Fibroblast of lung (primary cell): ENCODE measurements around the gene CABLES2.

Experiments
- EZH2 ChIP-seq: IDR thresholded peaks from 2 replicates; pipeline ENCODE4 v1.5.1; 2012; ENCODE audit warnings: low read length, control low read depth, mild to moderate bottlenecking; ENCODE audit errors: missing control alignments
- TF ChIP-seq, protein P1 (sequence below), 2 donors: IDR thresholded peaks in 1 of 2; conservative IDR thresholded peaks in 1 of 2; 1 replicate in 1 of 2; 2 replicates in 1 of 2; pipeline ENCODE4 v1.5.1; 2011 to 2012; ENCODE audit warnings: low read length in 2 of 2, control low read depth in 1 of 2, inconsistent platforms in 1 of 2, low read depth in 1 of 2, mild to moderate bottlenecking in 1 of 2

GRCh38 chr20:62392621-62393334 lies 14.3 kb downstream of the CABLES2 start:
- TF ChIP-seq, protein P1, sequence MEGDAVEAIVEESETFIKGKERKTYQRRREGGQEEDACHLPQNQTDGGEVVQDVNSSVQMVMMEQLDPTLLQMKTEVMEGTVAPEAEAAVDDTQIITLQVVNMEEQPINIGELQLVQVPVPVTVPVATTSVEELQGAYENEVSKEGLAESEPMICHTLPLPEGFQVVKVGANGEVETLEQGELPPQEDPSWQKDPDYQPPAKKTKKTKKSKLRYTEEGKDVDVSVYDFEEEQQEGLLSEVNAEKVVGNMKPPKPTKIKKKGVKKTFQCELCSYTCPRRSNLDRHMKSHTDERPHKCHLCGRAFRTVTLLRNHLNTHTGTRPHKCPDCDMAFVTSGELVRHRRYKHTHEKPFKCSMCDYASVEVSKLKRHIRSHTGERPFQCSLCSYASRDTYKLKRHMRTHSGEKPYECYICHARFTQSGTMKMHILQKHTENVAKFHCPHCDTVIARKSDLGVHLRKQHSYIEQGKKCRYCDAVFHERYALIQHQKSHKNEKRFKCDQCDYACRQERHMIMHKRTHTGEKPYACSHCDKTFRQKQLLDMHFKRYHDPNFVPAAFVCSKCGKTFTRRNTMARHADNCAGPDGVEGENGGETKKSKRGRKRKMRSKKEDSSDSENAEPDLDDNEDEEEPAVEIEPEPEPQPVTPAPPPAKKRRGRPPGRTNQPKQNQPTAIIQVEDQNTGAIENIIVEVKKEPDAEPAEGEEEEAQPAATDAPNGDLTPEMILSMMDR (conservative IDR thresholded peaks at IDR 0.05 in 1 of 2, IDR thresholded peaks at IDR 0.05 in 1 of 2; ENCODE audit: low read depth in 1 of 2, low read length in 2 of 2) = no peak
- TF ChIP-seq EZH2 = no peak
